ENCODE results near the gene SPTY2D1. TPM values are rescaled to one million over a fixed set of nuclear protein-coding genes. Genes with fewer than 3 reads are reported as not detected.

The SPTY2D1 gene
- total RNA-seq, 1 experiment from 2014 or later, result 32.1 TPM

DNA sequence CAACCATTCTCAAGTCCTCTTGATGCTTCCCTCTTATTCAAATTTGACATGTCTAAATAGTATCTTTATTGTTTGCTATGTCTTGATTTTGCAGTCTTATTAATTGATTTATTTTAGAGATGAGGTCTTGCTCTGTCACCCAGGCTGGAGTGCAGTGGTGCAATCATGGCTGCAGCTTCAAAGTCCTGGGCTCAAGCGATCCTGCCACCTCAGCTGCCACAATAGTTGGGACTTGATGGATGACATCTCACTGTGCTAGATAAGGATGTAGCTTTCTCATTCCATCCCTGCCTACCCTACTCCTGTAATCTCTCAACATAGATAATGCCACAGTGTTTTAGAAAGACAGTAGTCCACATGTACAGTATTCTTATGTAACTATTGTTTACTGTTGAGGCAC is 7.5 kb upstream of the SPTY2D1 start:
- Mint-ChIP-seq H3K4me3 (ENCODE audit: low read depth, unreplicated experiment) (no peak overlapping the region), H3K36me3 (ENCODE audit: insufficient read depth, unreplicated experiment) (no peaks in the 10 kb centered on the region), H3K9me3 (ENCODE audit: low read depth, unreplicated experiment) (no peaks in the 10 kb centered on the region), H3K27ac (ENCODE audit: unreplicated experiment) (no peak overlapping the region), H3K27me3 (ENCODE audit: unreplicated experiment) (no peaks in the 10 kb centered on the region), H3K4me1 (ENCODE audit: low read depth, unreplicated experiment) (no peaks in the 10 kb centered on the region)
- TF ChIP-seq, protein P1, sequence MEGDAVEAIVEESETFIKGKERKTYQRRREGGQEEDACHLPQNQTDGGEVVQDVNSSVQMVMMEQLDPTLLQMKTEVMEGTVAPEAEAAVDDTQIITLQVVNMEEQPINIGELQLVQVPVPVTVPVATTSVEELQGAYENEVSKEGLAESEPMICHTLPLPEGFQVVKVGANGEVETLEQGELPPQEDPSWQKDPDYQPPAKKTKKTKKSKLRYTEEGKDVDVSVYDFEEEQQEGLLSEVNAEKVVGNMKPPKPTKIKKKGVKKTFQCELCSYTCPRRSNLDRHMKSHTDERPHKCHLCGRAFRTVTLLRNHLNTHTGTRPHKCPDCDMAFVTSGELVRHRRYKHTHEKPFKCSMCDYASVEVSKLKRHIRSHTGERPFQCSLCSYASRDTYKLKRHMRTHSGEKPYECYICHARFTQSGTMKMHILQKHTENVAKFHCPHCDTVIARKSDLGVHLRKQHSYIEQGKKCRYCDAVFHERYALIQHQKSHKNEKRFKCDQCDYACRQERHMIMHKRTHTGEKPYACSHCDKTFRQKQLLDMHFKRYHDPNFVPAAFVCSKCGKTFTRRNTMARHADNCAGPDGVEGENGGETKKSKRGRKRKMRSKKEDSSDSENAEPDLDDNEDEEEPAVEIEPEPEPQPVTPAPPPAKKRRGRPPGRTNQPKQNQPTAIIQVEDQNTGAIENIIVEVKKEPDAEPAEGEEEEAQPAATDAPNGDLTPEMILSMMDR (IDR thresholded peaks at IDR 0.05; ENCODE audit: unreplicated experiment), result no peak
- CTCF ChIA-PET, result no interaction called here
- intact Hi-C loops (cut with micrococcal nuclease; ENCODE audit: unreplicated experiment), result no loop called here
- BruUV-seq (replicated peaks), result no TSS peak
- no peak for DNase-seq

DNA sequence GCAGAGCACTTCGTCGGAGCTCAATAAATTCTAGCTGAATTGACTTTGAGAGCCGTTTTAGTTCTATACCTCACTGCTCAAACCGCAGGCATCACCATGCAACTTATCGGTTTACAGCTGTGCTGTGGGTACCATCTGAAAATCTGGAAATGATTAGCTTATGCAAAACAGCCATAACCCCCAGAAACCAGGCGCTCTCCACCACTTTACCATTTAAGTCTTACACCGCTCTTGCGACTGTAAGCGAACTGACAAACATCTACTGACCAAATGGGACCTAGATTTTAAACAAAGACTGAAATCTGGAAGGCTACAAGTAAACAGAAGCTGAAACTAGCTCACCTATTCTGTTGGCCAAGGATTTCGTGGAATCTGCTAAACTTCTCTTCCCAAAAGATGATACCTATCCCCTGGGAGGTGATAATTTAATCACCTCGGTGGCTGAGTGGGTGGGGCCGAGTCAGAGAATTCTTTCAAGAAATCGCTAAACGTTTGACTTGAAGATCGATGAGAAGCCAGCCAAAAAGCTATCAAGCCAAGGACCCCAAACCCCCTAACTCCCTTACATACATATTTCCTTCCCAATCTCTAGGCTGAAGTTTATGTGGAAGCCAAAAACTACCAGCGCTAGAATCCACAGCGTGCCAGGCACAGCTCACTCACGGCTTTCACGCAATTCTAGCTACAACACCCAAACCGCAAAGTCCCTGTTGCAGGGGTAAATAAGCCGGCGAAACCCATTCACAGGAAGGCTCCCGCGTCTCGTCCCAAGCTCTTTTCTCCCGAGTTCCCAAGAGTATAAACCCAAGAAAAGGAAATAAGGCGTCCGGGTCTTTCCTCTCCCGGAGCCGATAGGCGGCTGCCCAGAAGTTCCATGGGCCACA is 644 bp downstream of the SPTY2D1 start:
- CTCF ChIA-PET, result interaction anchor here (1.1 to 2.1 kb wide), 3 partner anchors 88 to 113 kb away, joined by 3 to 7 read pairs (median 3); no protein-coding TSS in a partner anchor
- peaks cover 21% of the 10 kb centered on the region for H3K36me3 Mint-ChIP-seq (ENCODE audit: insufficient read depth, unreplicated experiment)
- TF ChIP-seq, protein P1 (IDR thresholded peaks at IDR 0.05; ENCODE audit: unreplicated experiment), result no peak
- no peaks in the 10 kb centered on the region for H3K27me3 Mint-ChIP-seq (ENCODE audit: unreplicated experiment)
- peak overlapping the region; percentile 82 for H3K4me3 Mint-ChIP-seq (ENCODE audit: low read depth, unreplicated experiment)
- H3K4me1 Mint-ChIP-seq (ENCODE audit: low read depth, unreplicated experiment), result no peaks in the 10 kb centered on the region
- intact Hi-C loops (cut with micrococcal nuclease; ENCODE audit: unreplicated experiment), result loop anchor here (10.0 kb wide), 1 partner anchor 91 kb away; the partner anchor contains the start of gene IGSF22
- DNase-seq, result peak; percentile 2
- peak overlapping the region; percentile 95 for H3K27ac Mint-ChIP-seq (ENCODE audit: unreplicated experiment)
- TSS peak; percentile 51 for BruUV-seq (replicated peaks)
- H3K9me3 Mint-ChIP-seq (ENCODE audit: low read depth, unreplicated experiment), result no peaks in the 10 kb centered on the region

DNA sequence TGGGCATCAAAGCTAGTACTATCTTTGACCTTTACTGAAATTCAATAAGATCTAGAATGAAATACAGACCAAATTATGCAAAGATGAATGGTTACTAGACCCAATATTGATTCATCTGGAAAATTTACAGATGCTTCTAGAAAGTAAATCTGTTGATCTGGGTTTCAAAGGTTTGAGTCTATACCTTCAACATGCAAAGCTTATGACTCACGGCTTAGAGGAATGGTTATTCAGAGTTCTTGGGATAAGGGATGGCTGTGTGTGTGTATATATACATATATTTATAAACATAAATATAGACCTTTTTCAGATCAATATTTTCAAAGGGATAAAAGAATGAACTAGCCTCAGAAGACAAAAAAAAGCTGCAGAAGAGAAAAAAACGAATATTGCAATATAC is 1.3 kb downstream of the SPTY2D1 start:
- no peaks in the 10 kb centered on the region for H3K27me3 Mint-ChIP-seq (ENCODE audit: unreplicated experiment)
- no peak overlapping the region for H3K27ac Mint-ChIP-seq (ENCODE audit: unreplicated experiment)
- CTCF ChIA-PET, result interaction anchor here (0.6 to 2.1 kb wide), 4 partner anchors 72 to 113 kb away, joined by 3 to 7 read pairs (median 5); no protein-coding TSS in a partner anchor
- H3K9me3 Mint-ChIP-seq (ENCODE audit: low read depth, unreplicated experiment), result no peaks in the 10 kb centered on the region
- peaks cover 21% of the 10 kb centered on the region for H3K36me3 Mint-ChIP-seq (ENCODE audit: insufficient read depth, unreplicated experiment)
- no peaks in the 10 kb centered on the region for H3K4me1 Mint-ChIP-seq (ENCODE audit: low read depth, unreplicated experiment)
- peak overlapping the region; percentile 82 for H3K4me3 Mint-ChIP-seq (ENCODE audit: low read depth, unreplicated experiment)
- no peak for DNase-seq
- TF ChIP-seq, protein P1 (IDR thresholded peaks at IDR 0.05; ENCODE audit: unreplicated experiment), result no peak
- intact Hi-C loops (cut with micrococcal nuclease; ENCODE audit: unreplicated experiment), result loop anchor here (10.0 kb wide), 1 partner anchor 92 kb away; the partner anchor contains the start of gene IGSF22
- no TSS peak for BruUV-seq (replicated peaks)

DNA sequence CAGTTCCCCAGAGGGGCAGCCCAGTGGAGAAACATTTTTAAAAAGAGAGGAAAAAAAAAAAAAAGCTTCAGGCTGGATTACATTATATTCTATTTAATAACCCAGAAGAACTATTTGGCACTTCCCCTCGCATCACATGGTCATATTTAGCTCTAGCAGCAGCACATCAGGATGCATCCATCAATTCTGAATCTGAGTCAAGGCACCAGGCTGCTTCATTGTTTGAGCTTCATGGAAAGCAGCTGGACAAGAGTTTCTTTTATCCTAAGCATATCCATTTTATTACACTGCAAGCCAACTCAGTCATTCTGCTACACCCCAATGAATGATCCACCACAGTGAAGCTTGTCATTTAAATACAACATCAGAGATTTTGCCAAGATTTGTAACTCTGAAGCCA is 10.0 kb downstream of the SPTY2D1 start:
- TF ChIP-seq, protein P1 (IDR thresholded peaks at IDR 0.05; ENCODE audit: unreplicated experiment), result no peak
- intact Hi-C loops (cut with micrococcal nuclease; ENCODE audit: unreplicated experiment), result no loop called here
- no TSS peak for BruUV-seq (replicated peaks)
- no peak for DNase-seq
- H3K36me3 Mint-ChIP-seq (ENCODE audit: insufficient read depth, unreplicated experiment), result no peaks in the 10 kb centered on the region
- CTCF ChIA-PET, result no interaction called here
- H3K4me1 Mint-ChIP-seq (ENCODE audit: low read depth, unreplicated experiment), result peaks cover 8% of the 10 kb centered on the region
- H3K9me3 Mint-ChIP-seq (ENCODE audit: low read depth, unreplicated experiment), result no peaks in the 10 kb centered on the region
- no peak overlapping the region for H3K4me3 Mint-ChIP-seq (ENCODE audit: low read depth, unreplicated experiment)
- no peaks in the 10 kb centered on the region for H3K27me3 Mint-ChIP-seq (ENCODE audit: unreplicated experiment)
- H3K27ac Mint-ChIP-seq (ENCODE audit: unreplicated experiment), result no peak overlapping the region

All from Calu3 (cell line).